ENCODE results near the gene CORO6.

CORO6 gene

DNA sequence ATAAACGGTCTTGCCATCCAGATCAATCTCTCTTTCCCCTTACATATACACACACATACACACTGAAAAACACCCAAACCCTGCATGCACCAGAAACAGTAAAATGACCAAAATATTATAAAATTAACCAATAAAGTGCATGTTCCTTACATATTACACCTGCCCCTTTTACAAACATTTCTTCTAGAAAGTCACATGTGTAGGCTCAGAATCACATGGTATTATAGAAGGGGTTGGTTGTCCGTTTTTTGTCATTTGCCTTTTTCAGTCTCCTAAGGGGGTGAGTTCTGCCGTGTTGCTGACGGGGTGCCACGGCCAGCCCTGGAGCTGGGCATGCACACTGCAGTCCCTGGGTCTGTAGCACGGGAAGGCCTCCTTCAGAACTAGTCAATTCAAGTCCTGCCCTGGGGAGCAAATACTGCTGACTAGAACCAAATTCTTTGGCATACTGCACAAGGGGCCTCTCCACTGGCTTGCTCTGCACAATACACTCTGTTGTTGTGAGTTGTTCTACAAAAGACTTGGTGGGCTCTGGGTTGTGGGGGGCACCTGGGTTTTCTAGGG, 8.0 kb upstream of the CORO6 start:
- no peak for DNase-seq (ENCODE audit: low read depth, low spot score)

DNA sequence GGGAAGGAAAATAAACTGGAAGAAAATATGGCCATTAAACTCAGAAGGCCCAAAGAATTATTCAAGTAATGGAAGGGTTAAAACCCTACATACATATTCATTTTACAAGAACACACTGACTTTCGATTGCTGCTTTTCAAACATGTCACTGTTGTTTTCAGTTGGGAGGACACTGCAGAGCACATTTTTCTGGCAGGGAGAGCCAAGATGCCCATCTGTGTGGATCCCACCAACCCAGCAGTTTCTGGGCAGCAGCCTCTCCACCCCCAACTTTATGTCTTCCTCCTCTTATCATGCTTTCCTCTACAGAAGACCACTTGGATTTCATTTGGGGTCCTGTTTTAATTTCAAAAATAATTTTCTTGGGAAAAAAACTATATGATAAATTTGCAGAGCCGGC, 7.1 kb upstream of the CORO6 start:
- no peak for DNase-seq (ENCODE audit: low read depth, low spot score)

DNA sequence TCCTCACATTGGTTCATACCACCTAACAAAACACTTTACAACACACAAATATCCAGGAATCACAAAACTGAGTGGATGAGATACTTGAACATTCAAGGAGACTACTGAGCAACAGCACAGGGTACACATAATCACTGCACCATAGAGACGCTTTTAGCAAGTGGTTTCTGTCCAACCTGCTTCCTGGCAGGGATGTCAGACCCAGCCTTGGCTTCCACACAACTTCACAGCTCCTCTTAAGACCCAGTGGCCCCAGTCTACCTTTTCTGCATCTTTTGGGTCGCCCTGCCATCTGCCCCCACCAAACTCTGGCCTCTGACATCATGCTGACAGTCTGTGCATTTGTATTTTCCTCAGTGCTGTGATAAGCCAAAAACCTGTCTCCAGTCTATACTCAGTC, 5.9 kb upstream of the CORO6 start:
- no peak for DNase-seq (ENCODE audit: low read depth, low spot score)

DNA sequence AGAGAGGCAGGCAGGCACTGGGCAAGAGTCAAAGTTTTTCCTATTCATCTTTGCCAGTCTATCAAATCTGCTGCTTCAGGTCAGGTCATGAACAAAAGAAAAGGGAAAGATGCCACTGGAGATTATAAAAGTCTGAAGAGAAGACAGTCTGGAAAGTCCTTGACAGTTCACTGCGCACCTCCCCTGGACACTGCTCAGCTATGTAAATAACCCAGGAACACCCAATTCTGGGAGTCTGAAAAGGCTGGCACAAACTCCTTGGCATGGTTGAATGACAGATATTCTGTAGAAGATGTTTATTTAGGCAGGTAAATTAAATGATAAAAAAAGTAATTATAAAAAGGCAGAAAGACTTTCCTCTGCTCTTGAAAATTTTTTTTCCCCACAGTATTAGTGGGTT, 5.2 kb upstream of the CORO6 start:
- DNase-seq (ENCODE audit: low read depth, low spot score): no peak

DNA sequence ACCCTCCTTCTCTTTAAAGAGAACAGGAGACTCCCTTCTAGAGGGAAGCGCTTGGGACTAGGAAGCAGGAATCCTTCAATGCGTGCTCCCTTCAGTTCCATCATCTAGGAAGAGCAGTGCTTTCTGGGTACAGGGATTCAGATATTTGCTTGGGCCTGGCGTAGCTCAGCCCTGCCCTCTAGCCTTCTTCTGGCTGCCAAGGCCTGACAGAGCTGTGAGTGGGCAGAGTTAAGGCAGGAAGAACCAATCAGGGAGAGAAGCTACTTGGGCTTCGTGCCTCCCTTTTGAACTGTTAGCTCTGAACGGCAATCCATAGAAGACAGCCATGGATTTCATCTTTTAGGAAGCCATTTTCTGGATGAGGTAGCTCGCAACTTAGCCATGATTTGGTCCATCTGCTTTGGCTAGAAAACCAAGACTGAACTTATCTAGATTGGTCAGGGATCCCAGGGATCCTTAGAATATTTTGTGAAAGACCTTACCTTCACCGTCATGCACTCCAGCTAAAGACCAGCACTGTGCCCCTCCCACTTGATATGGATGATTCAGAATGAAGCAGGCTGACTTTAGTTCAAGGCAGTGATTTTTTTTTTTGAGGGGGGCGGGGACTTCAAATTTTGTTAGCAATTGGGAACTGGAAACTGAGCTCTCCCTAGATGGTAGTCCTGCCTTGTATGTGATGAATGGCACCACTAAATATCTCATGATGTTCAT, 2.5 kb upstream of the CORO6 start:
- no peak for DNase-seq (ENCODE audit: low read depth, low spot score)

DNA sequence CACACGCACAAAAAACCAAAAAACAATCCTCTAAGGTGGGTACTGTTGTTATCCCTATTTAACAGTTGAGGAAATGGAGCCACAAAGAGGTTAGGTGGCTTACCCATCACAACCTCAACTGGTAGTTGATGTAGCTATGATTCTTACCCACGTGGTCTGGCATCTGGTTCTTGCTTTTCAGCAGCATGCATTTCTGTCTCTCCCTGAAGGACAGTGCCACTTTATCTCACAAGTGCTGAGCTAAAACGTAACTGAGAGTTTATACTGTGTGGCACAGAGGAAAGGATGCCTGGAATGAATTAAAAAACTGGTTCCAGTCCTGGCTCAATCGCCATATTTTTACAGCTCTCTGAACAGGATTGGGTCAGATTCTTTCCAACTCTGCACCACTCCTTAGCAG, 1.9 kb upstream of the CORO6 start:
- DNase-seq (ENCODE audit: low read depth, low spot score): no peak

DNA sequence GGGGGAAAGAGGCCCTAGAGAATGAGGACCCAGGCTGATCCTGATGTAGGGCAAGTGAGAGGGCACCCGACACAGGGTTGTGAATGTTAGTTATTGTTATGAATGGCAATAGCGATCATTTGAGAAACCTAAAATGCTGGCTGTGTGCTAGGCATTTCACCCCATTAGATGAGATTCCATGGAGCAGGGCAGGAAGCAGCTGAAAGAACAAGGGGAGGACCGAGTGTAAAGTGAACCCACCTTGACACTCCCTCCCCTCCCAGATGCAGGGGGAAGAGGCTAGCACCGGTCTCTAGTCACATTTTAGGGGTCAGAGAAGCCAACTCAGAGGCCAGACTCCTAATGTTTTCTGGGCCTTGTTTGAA, 553 bp upstream of the CORO6 start:
- DNase-seq (ENCODE audit: low read depth, low spot score): no peak

DNA sequence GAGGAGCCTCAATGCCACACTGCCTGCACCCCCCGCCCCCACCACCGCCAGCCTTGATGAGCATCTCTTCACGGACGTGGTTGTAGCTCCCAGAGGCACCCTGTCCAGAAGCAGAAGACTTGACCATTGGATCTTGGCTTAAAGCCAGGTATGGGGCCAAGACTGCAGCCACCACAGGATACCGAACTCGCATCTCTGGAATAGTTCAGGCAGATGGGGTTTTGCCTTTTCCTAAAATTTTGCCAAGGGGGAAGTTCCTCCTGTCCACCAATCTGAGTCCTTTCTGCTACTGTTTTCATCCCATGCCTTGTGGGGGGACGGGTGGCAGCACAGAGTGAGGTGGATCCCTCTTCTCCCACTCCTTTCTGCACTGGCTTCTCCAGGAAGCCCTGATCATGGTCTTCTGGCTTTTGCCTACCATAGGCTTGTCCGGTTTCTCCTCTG, 939 bp downstream of the CORO6 start:
- no peak for DNase-seq (ENCODE audit: low read depth, low spot score)

DNA sequence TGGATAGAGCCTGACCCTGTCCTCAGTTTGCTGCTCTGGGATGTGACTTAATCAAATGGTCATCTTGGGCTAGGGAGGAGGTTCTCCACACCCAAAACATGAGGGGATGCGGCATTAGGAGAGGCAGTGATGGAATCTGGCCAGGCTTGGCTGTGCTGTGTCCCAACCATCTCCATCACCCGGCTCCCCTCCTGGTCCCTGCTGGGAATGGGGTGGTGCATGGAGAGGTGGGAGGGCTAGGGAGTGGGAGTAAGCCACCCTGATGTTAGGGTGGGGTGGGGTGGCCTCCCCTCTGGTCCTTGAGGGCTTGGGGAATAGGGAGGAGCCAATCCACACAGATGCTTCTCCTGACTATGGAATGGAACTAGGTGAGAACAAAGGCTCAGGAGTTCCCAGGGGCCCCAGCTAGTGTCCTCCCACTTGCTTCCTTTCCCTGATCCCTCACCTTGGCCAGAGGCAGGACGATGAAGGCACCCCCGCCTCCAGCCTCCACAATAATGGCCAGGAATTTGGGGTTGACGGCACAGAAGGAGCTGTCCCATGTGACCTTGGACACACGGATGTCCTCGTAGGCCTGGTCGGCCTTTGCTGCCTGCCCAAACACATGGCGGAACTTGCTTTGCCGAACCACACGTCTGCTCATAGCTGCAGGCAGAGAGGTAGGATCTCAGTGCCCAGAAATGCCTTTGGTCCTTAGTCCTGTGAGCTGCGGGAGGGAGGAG, 1.8 kb downstream of the CORO6 start:
- no peak for DNase-seq (ENCODE audit: low read depth, low spot score)

DNA sequence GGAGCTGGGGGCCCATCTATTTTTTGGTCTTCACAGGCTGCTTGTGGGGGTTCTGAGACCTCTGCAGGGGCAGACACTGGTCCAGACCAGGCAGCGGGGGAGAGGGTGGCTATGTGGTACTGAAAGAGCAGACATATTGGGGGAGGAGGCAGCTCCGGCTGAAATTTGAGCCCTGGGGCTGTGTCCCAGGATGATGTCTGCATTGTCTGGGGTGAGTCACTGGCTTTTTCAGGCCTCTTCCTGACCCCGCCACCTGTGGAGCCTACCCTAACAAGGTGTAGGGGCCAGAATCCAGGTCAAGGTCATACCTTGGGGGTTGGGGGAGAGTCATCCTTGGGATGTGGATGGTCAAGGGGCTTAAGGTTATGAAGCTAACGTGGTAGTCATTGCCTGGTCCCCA, 2.4 kb downstream of the CORO6 start:
- no peak for DNase-seq (ENCODE audit: low read depth, low spot score)

DNA sequence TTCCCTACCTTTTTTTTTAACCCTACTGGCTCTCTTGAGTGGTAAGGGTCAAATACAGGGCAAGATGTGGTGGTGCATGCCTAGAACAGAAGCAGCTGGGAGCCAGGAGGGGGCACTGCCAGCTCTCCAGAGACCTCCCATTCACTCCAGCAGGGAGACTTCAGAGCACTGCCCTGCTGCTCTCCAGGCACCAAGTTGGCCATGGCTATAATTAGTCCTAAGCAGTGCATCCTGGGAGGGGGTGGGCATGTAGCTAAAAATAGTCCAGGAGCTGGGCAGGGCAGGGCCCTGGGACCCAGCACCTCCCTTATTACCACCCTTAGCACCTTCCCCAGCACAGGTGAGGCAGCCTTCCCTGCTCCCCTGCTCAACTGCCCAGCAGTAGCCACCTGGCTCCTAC, 3.5 kb downstream of the CORO6 start:
- DNase-seq (ENCODE audit: low read depth, low spot score): no peak

DNA sequence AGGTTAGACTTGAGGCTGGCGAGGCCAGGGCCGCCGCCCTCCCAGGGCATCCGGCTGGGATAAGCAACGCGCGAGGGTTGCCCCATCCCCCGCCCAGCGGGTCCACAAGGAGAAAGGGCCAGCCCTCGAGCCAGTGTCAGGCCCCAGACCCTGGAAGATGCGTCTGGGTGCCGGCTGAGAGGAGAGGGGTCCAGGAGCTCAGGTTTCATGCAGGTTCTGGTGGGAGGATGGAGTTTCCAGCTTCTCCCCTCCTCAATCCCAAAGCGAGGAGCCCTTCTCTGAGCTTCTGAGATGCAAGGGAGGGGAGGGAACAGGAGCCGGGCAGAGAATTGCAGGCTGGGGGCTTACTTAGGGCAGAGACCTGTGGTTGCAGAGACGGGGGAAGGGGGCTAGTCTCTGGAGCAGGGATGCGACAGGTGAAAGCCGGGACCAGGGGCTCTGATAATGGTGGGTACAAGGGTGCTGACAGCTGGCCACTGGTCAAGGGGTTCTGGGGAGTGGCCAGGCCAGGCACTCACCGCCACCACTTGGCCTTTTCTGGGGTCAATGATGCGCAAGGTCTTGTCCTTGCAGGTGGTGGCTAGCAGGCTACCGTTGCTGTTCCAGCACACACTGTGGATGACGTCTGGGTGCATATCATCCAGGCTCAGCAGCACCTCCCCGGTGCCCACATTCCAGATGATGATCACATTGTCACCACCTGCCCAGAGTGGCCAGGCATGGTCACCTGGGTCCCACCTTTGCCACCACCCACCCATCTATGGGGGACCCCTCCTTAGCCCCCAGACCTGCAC, 4.2 kb downstream of the CORO6 start:
- DNase-seq (ENCODE audit: low read depth, low spot score): no peak

DNA sequence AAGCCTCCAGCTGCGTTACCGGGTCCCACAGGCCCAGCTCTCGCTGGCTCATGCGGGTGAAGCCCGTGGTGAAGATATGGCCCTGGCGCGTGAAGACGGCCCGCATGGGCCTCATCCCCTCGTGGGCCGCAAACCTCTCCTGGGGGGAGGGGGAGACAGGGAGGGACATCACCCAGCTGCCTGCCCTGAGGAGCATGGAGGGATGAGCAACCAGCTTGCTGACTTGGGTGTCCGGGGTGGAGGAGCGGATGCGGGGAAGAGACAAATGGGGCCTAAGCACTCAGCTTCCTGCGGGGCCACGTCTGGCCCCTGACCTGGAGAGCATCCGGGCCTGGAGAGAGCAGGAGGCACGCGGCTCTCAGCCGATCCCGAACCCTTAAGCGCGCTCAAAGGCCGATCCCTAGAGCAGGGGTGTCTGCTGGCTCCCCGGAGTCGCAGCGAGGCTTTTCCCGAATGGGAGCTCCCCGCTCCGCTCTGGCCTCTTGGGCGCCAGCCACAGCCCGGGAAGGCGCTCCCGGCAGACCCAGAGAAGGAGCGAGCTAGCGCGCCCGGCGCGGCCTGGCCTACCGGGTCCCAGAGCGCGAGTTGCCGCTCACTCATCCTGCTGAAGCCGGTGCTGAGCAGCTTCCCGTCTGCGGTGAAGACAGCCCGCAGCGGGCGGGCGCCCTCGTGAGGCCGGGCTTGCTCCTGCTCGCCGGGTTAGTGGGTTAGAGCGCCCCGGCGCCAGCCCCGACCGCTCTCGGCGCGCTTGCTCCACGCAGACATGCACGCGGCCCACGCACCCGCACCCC, 5.0 kb downstream of the CORO6 start:
- DNase-seq (ENCODE audit: low read depth, low spot score): peak; percentile 73

DNA sequence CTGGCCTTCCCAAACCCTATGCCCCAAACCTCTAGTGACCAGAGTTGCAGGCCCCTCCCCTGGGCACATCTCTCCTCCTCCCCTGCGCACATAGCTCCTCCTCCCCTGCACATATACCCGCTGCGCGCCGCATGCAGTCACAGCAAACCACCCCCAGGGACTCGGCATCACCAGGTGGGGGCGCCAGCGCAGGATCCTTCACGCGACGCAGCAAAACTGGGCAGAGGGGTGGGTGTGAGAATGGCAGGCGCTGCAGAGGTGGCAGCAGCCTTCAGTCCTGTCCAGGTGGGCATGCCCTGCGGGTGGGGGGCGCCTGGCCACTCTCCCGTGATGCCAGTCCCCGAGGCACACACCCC, 5.6 kb downstream of the CORO6 start:
- DNase-seq (ENCODE audit: low read depth, low spot score): peak; percentile 83

DNA sequence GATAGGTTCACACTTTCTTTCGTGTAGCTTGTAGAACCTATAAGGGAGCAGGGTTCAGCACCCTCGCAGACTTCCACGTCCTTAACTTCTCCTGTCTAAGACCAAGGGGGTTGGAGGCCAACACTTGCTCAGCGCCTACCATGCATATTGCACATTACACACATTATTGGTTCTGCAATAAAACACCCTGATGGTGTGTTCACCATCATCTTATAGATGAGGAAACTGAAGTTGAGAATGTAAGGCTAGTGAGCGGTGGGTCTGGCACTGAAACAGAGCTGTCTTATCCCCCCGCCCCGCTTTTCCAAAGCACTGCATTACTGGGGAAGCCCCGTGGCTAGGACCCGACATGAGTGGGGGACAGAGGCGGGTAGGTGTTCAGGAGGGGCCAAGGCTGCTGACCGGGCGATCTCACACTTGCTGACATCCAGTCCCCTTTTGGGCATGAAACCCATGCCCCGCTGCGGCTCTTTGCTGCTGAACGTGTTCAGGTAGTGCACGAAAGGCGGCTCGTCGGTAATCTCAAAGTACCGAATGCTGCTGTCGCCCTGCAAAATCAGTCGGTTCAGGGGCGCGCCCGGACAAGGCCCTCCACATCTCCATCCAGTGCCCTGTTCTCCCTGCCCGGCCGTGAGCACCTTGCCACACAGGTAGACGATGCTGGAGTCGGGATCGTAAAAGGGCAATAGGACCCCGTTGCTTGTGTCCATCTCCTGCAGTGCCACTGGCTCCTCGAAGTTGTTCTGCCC, 6.2 kb downstream of the CORO6 start:
- DNase-seq (ENCODE audit: low read depth, low spot score): no peak

DNA sequence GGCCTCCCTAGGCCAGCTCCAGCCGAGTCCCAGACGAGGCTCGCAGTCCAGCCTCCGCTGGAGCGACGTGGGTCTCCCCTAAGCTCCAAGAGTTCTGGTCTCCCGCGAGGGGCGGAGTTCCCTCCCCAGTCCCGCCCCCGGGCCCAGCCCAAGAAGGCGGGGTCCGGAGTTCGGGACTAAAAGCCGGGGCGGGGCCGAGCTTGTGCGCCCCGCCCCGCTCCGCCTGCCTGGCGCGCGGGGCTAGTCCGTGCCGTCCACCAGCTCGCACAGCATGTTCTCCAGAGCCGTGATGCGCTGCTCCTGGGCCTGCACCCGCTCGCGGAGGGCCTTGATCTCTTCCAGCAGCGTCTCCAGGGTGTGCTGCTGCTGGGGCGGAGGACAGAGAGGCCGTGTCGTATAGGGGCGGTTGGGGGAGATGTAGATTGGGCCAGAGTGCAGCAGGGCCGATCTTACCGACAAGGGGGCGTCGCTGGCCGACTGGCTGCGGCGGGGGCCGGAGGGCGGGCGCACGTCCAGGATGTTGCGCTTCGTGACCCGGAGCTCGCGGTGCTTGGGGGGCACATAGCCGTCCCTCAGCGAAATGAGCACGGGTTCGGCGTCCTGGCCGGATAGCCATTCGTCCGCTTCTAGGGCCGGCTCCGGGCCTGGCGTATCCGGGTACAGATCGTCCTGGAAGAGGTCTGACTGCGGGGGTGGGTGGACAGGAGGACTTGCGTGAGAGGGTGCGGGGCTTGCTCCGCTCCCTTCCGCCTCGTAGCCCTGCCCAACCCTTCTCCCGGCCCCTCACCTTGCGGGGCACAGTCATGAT, 7.0 kb downstream of the CORO6 start:
- DNase-seq (ENCODE audit: low read depth, low spot score): peak; percentile 75

DNA sequence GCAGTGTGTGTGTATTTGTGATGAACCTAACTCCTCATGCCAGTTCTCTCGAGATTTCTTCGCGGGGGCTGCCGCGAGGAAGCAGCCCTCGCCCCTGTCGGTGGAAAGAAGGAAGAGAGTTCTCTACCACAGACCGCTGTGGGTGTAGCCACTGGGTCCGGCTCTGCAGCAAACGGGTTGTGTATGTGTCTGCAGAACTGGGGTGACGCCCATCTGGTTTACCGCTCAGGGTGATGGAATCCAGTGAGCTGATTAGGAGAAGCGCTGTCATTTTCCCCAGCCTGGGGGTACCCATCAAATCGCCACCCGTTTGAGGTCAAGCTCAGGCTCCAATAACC, 7.7 kb downstream of the CORO6 start:
- no peak for DNase-seq (ENCODE audit: low read depth, low spot score)

DNA sequence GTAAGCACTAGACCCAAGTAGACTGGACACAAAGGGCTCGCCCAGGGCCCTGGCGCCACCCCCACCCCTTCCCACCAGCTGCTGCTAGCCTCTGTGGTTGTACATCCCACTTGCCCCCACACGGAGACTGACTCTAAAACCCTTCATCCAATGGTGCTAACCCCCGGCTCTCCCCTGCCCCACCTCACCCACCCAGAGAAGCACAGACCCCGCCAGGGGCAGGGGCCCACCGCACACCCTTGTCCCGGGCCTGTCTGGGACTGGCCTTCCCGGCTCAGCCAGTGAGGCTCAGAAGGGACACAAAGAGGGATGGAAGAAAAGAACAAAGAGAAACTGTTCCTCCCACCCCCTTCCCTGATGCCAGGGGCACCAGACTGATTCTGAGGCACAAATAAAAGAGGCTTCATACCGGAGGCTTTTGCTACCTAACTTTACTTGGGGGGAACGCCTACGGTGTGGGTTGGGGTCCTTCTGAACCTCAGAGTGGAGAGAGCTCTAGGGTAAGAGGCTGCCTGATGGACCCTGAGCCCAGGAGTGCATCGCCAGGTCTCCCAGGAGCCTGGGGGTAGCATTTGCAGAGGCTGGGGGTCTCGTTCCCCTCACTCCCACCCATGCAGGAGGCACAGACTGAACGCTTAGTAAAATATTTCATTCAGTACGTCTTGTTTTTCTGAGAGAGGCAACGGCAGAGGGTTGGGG, 8.2 kb downstream of the CORO6 start:
- DNase-seq (ENCODE audit: low read depth, low spot score): no peak

DNA sequence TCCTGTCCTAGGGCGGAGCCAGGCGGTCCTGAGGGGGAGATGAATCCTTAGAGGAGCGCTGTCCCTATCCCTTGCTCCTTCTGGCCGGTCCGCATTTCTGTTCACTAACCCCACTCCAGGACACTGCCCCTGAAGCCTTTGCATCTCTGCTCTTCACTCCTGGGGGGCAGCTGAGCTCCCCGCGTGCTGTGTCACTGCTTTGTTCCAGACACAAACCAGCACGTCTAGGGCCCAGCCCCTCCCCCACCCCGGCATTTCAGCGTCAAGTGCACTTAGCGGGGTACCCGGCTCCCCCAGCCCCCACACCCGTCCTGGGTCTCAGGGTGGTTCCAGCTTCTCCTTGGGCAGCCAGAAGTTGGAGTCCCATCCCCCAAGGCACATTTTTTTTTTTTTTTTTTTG, 8.9 kb downstream of the CORO6 start:
- DNase-seq (ENCODE audit: low read depth, low spot score): no peak

Data from activated CD4-positive, CD25-positive, alpha-beta regulatory T cell treated with anti-CD3 and anti-CD28 coated beads, Interleukin-2, amount 50 U/mL, for 16 hours (primary cell).